H9 (cell line): ENCODE results near the gene CAPZA2. TPM values are rescaled to one million over a fixed set of nuclear protein-coding genes. Genes with fewer than 3 reads are reported as not detected.
A peak's percentile ranks its signal among the peaks of the same experiment; 100 is the strongest.

Experiments
- DNase-seq: peaks from one replicate; pipeline ENCODE4 v3.0.0-alpha.2; 2017
- H2AFZ ChIP-seq: one replicate; pipeline ENCODE4 v1.6.1; 2013; ENCODE audit warnings: mild to moderate bottlenecking, low read length, control low read depth, moderate library complexity
- H2AK5ac ChIP-seq: 2 replicates; pipeline ENCODE4 v1.6.1; 2013; ENCODE audit warnings: low read length, control low read depth, mixed read lengths; ENCODE audit not compliant: insufficient read length
- H2BK120ac ChIP-seq: one replicate; pipeline ENCODE4 v1.6.1; 2013; ENCODE audit warnings: low read depth, mild to moderate bottlenecking, low read length, control low read depth, inconsistent platforms; ENCODE audit not compliant: poor library complexity, severe bottlenecking
- H2BK12ac ChIP-seq: 2 replicates; pipeline ENCODE4 v1.6.1; 2013; ENCODE audit warnings: low read length, control low read depth, mixed read lengths, low read depth; ENCODE audit not compliant: insufficient read length
- H2BK15ac ChIP-seq: 2 replicates; pipeline ENCODE4 v1.6.1; 2013; ENCODE audit warnings: low read depth, low read length, control low read depth
- H2BK20ac ChIP-seq: one replicate; pipeline ENCODE4 v1.6.1; 2013; ENCODE audit warnings: low read depth, mild to moderate bottlenecking, low read length, control low read depth, inconsistent platforms; ENCODE audit not compliant: poor library complexity, severe bottlenecking
- H2BK5ac ChIP-seq: 2 replicates; pipeline ENCODE4 v1.6.1; 2013; ENCODE audit warnings: low read length, control low read depth, mixed read lengths; ENCODE audit not compliant: insufficient read length
- H3K14ac ChIP-seq: 2 replicates; pipeline ENCODE4 v1.6.1; 2013; ENCODE audit warnings: low read length, control low read depth; ENCODE audit not compliant: insufficient read depth
- H3K18ac ChIP-seq: 2 replicates; pipeline ENCODE4 v1.6.1; 2013; ENCODE audit warnings: low read depth, mild to moderate bottlenecking, mixed read lengths, low read length, control low read depth; ENCODE audit not compliant: insufficient read length
- H3K23ac ChIP-seq: 2 replicates; pipeline ENCODE4 v1.6.1; 2013; ENCODE audit warnings: low read length, control low read depth, mixed read lengths, low read depth; ENCODE audit not compliant: insufficient read length
- H3K23me2 ChIP-seq: 2 replicates; pipeline ENCODE4 v1.6.1; 2013; ENCODE audit warnings: low read depth, mild to moderate bottlenecking, mixed read lengths, low read length, control low read depth; ENCODE audit not compliant: insufficient read length, poor library complexity, severe bottlenecking
- H3K27ac ChIP-seq: 2 replicates; pipeline ENCODE4 v1.5.1; 2013; ENCODE audit warnings: low read length, control low read depth, mixed read lengths, low read depth; ENCODE audit not compliant: insufficient read length
- H3K27me3 ChIP-seq: 2 replicates; pipeline ENCODE4 v1.6.1; 2013; ENCODE audit warnings: low read length, control low read depth, inconsistent platforms; ENCODE audit not compliant: insufficient read depth
- H3K4ac ChIP-seq: 2 replicates; pipeline ENCODE4 v1.6.1; 2013; ENCODE audit warnings: low read depth, mild to moderate bottlenecking, control low read depth, inconsistent platforms, low read length, moderate library complexity
- H3K4me1 ChIP-seq: 2 replicates; pipeline ENCODE4 v1.6.1; 2013; ENCODE audit warnings: low read length, control low read depth, inconsistent platforms; ENCODE audit not compliant: insufficient read depth
- H3K4me2 ChIP-seq: 2 replicates; pipeline ENCODE4 v1.6.1; 2013; ENCODE audit warnings: low read length, control low read depth, mixed read lengths; ENCODE audit not compliant: insufficient read length, insufficient read depth
- H3K56ac ChIP-seq: 2 replicates; pipeline ENCODE4 v1.6.1; 2013; ENCODE audit warnings: low read depth, mild to moderate bottlenecking, mixed read lengths, low read length, control low read depth; ENCODE audit not compliant: insufficient read length
- H3K79me1 ChIP-seq: 2 replicates; pipeline ENCODE4 v1.6.1; 2013; ENCODE audit warnings: low read depth, mild to moderate bottlenecking, moderate library complexity, low read length, control low read depth, inconsistent platforms; ENCODE audit not compliant: insufficient read depth, poor library complexity, severe bottlenecking
- H3K79me2 ChIP-seq: 2 replicates; pipeline ENCODE4 v1.6.1; 2013; ENCODE audit warnings: low read length, control low read depth, inconsistent platforms; ENCODE audit not compliant: insufficient read depth
- H3K9ac ChIP-seq: 2 replicates; pipeline ENCODE4 v1.6.1; 2013; ENCODE audit warnings: low read length, control low read depth, mixed read lengths; ENCODE audit not compliant: insufficient read length; ENCODE audit errors: extremely low read depth
- H3K9me3 ChIP-seq: one replicate; pipeline ENCODE4 v1.6.1; 2013; ENCODE audit warnings: low read depth, low read length, inconsistent platforms; ENCODE audit not compliant: control insufficient read depth
- H3T11ph ChIP-seq: one replicate; pipeline ENCODE4 v1.6.1; 2013; ENCODE audit warnings: mild to moderate bottlenecking, low read length, control low read depth, inconsistent platforms
- H4K20me1 ChIP-seq: one replicate; pipeline ENCODE4 v1.6.1; 2013; ENCODE audit not compliant: control insufficient read depth, insufficient read length, insufficient read depth
- H4K5ac ChIP-seq: 2 replicates; pipeline ENCODE4 v1.6.1; 2013; ENCODE audit warnings: low read depth, mild to moderate bottlenecking, mixed read lengths, low read length, control low read depth; ENCODE audit not compliant: insufficient read length
- H4K8ac ChIP-seq: replicated peaks from 2 replicates; pipeline ENCODE4 v1.6.1; 2013; ENCODE audit warnings: low read length, control low read depth, mixed read lengths, low read depth; ENCODE audit not compliant: insufficient read length
- H4K91ac ChIP-seq: 2 replicates; pipeline ENCODE4 v1.6.1; 2013; ENCODE audit warnings: low read depth, mild to moderate bottlenecking, moderate library complexity, mixed read lengths, low read length, control low read depth; ENCODE audit not compliant: insufficient read length
- H3K27ac Mint-ChIP-seq, 3 experiments: 2 replicates in 2 of 3; 3 replicates in 1 of 3; pipeline ENCODE4 v1.8.0; 2020 to 2021; ENCODE audit warnings: mixed read lengths in 3 of 3, mild to moderate bottlenecking in 1 of 3, moderate library complexity in 1 of 3
- H3K27me3 Mint-ChIP-seq: 2 replicates; pipeline ENCODE4 v1.8.0; 2021; ENCODE audit warnings: low read depth, mild to moderate bottlenecking, moderate library complexity, mixed read lengths
- H3K36me3 Mint-ChIP-seq, 3 experiments: 2 replicates in 2 of 3; 3 replicates in 1 of 3; pipeline ENCODE4 v1.8.0; 2020 to 2021; ENCODE audit warnings: low read depth in 3 of 3, mixed read lengths in 3 of 3; ENCODE audit not compliant: insufficient read depth in 1 of 3
- H3K4me1 Mint-ChIP-seq, 2 experiments: 2 replicates each; pipeline ENCODE4 v1.8.0; 2020; ENCODE audit warnings: mixed read lengths in 2 of 2
- H3K4me3 Mint-ChIP-seq, 2 experiments: 2 replicates in 1 of 2; 3 replicates in 1 of 2; pipeline ENCODE4 v1.8.0; 2020 to 2021; ENCODE audit warnings: mild to moderate bottlenecking in 2 of 2, mixed read lengths in 2 of 2, moderate library complexity in 1 of 2
- H3K9me3 Mint-ChIP-seq, 2 experiments: 2 replicates in 1 of 2; 3 replicates in 1 of 2; pipeline ENCODE4 v1.8.0; 2020; ENCODE audit warnings: mild to moderate bottlenecking in 2 of 2, mixed read lengths in 2 of 2, moderate library complexity in 1 of 2
- CTCF ChIP-seq: fragments of 200-600 bp; sonication (generic); conservative IDR thresholded peaks from 3 replicates; pipeline ENCODE4 v1.8.0; 2021; ENCODE audit warnings: antibody characterized with exemption, mild to moderate bottlenecking
- WGBS: extraction: QIAGEN DNeasy Blood & Tissue Kit; methylation state at CpG from one replicate; pipeline ENCODE4 v1.1.7; 2013; ENCODE audit warnings: missing lambda C conversion rate, low lambda C conversion rate, mixed read lengths; ENCODE audit not compliant: insufficient read length; ENCODE audit errors: extremely low coverage; 5-methylcytosine and 5-hydroxymethylcytosine counted together
- total RNA-seq: library from RNA; stranded (reverse); gene quantifications from 2 replicates; pipeline ENCODE4 v1.2.1, GENCODE V29; 2021

CAPZA2 gene
- total RNA-seq, 1 experiment from 2014 or later: 131 TPM

GRCh38 chr7:116871061-116871700 is 8.8 kb downstream of the CAPZA2 start:
- no peak overlapping the region for H3K56ac ChIP-seq
- no peaks in the 10 kb centered on the region for H3K27me3 ChIP-seq
- Mint-ChIP-seq H3K27me3 (no peaks in the 10 kb centered on the region), H3K27ac (peak overlapping the region in 2 of 3 experiments; percentile 31 to 58; a peak in 3 of 7 replicates), H3K4me1 (peaks cover 15 to 17% of the 10 kb centered on the region in 2 experiments), H3K36me3 (peaks cover 8 to 21% (median 14%) of the 10 kb centered on the region in 3 experiments; a peak in 6 of 7 replicates), H3K4me3 (no peak overlapping the region), H3K9me3 (no peaks in the 10 kb centered on the region)
- no peak overlapping the region for H3K18ac ChIP-seq
- H3T11ph ChIP-seq: no peak overlapping the region
- H2AFZ ChIP-seq: no peak overlapping the region
- TF ChIP-seq CTCF: no peak
- no peak overlapping the region for H2BK12ac ChIP-seq
- no peaks in the 10 kb centered on the region for H3K9me3 ChIP-seq
- no peak overlapping the region for H2BK5ac ChIP-seq
- WGBS: no CpG with 5 or more reads among the region's 6 CpGs
- no peak overlapping the region for H2BK20ac ChIP-seq
- peaks cover 34% of the 10 kb centered on the region; the same call in 1 of the 2 replicates for H3K79me2 ChIP-seq
- no peak overlapping the region for H4K8ac ChIP-seq
- H3K4me1 ChIP-seq: no peaks in the 10 kb centered on the region
- H3K9ac ChIP-seq: no peak overlapping the region
- H4K91ac ChIP-seq: no peak overlapping the region
- H3K14ac ChIP-seq: no peak overlapping the region
- no peak for DNase-seq
- no peaks in the 10 kb centered on the region for H4K20me1 ChIP-seq
- H4K5ac ChIP-seq: no peak overlapping the region
- no peak overlapping the region for H3K23ac ChIP-seq
- H3K79me1 ChIP-seq: peaks cover 6% of the 10 kb centered on the region
- H3K23me2 ChIP-seq: no peaks in the 10 kb centered on the region
- no peak overlapping the region for H2AK5ac ChIP-seq
- H3K27ac ChIP-seq: no peak overlapping the region
- H3K4me2 ChIP-seq: no peak overlapping the region
- H2BK120ac ChIP-seq: no peak overlapping the region
- no peak overlapping the region for H3K4ac ChIP-seq
- no peak overlapping the region for H2BK15ac ChIP-seq
